ENCODE data around the gene RNF213.

DNA sequence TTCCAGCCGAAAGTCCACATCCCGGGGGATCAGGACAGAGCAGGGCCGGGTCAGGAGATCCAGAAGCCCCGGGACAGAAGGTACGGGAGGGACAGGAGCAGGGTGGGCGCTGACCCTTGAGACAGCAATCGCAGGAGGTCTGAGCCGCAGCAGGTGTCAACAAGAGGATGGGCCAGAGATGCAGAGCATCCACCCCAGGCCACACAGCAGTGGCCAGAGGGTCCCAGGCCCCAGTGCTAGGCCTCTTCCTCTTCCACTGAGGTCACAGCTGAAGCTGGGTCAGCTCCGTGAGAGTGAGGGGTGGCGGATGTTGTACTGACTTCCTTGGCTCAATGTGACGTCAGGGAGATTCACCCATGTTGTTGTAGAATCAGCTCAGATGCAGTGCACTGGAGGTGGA lies 8.7 kb upstream of the RNF213 start:
- TF ChIP-seq, protein P1, sequence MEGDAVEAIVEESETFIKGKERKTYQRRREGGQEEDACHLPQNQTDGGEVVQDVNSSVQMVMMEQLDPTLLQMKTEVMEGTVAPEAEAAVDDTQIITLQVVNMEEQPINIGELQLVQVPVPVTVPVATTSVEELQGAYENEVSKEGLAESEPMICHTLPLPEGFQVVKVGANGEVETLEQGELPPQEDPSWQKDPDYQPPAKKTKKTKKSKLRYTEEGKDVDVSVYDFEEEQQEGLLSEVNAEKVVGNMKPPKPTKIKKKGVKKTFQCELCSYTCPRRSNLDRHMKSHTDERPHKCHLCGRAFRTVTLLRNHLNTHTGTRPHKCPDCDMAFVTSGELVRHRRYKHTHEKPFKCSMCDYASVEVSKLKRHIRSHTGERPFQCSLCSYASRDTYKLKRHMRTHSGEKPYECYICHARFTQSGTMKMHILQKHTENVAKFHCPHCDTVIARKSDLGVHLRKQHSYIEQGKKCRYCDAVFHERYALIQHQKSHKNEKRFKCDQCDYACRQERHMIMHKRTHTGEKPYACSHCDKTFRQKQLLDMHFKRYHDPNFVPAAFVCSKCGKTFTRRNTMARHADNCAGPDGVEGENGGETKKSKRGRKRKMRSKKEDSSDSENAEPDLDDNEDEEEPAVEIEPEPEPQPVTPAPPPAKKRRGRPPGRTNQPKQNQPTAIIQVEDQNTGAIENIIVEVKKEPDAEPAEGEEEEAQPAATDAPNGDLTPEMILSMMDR (IDR thresholded peaks at IDR 0.05; ENCODE audit: low read length): no peak
- TF ChIP-seq EZH2 (IDR thresholded peaks at IDR 0.05; ENCODE audit: borderline replicate concordance, low read length): no peak
